GM19099 (cell line): ENCODE measurements around the gene MIS18A.

Experiments used
- POLR2A ChIP-seq: IDR thresholded peaks from 3 replicates; pipeline ENCODE4 v1.6.1; 2011; ENCODE audit warnings: low read depth; ENCODE audit not compliant: insufficient read length; ENCODE audit errors: extremely low read depth

Gene MIS18A

GRCh38 chr21:32246571-32247140 is 32.2 kb downstream of the MIS18A start:
- TF ChIP-seq POLR2A = no peak

GRCh38 chr21:32245971-32246370 is 32.9 kb downstream of the MIS18A start:
- no peak for TF ChIP-seq POLR2A

GRCh38 chr21:32240851-32241687 is 37.8 kb downstream of the MIS18A start:
- TF ChIP-seq POLR2A = no peak

- TF ChIP-seq POLR2A = no peak
Observed at GRCh38 chr21:32239551-32239950, 39.3 kb downstream of the MIS18A start.

DNA sequence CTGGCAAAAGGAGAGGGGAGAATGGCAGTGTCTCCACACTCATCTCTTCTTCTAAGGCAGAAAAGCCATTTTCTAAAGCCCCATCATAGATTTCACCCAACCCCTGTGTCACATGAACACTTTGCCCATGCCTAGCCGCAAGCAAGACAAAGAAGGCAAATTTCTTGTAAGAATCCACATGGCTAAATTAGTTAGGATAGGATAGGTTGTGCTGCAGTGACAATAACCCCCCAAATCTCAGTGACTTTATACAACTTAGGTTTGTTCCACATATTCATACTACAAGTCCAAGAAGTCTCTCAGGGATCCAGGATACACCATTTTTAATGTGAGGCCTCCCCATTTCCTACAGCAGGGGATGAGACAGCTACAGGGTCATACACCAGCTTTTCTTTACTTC is 40.8 kb downstream of the MIS18A start:
- no peak for TF ChIP-seq POLR2A

DNA sequence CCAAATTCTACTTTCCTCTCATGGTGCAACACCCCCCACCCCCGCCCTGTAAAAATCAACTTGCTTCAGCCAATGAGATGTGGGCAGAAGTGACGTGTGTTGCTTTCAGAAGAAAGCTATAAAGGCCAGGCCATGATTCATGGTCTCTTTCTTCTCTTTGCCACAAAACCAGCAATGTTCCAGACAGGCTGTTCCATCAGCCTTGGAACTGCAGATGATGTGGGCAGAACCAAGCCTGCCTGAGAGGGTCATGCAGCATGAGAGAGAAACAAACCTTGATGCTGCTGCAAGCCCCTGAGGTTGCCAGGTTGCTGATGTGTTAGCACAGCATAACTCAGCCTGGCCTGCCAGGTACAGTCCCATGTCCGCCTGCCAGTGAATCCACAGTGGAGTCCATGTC is 41.8 kb downstream of the MIS18A start:
- TF ChIP-seq POLR2A = no peak

DNA sequence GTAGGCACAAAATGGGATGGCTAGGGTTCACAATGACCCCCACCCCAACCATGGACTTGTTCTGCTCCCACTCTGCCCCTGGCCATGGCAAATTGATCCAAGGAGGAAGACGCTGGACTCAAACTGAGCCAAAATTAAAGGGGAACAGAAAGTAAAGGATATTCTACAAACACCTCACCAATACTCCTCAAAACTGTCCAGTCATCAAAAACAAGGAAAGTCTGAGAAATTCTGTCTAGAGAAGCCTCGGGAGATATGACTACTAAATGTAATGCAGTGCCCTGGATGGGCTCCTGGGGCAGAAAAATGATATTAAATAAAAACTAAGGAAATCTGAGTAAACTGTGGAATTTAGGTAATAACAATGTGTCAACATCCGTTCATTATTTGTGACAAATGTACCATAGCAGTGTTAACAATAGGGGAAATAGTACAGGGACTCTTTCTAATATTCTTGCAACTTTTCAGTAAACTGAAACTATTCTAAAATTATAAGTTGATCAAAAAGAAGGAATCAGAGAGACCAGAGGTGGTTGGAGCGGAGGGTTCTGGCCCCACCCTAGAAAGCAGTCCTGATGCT is 45.0 kb downstream of the MIS18A start:
- no peak for TF ChIP-seq POLR2A

GRCh38 chr21:32233055-32233546 is 45.7 kb downstream of the MIS18A start:
- no peak for TF ChIP-seq POLR2A

DNA sequence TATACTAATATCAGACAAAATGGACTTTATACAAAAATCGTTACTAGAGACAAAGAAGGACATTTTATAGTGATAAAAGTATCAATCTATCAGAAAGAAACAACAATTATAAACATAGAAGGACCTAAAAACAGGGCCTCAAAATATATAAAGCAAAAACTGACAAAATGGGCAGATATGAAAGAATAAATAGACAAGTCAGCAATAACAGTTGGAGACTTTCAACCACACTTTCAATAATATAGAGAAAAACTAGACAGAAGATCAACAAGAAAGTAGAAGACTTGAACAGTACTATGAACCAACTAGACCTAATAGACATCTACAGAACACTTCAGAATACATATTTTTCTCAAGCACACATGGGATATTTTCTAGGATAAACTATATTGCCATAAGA is 52.4 kb downstream of the MIS18A start:
- TF ChIP-seq POLR2A = no peak
